Kidney (tissue), 14 donors: ENCODE data around the gene WSCD2. TPM values are rescaled to one million over a fixed set of nuclear protein-coding genes. Genes with fewer than 3 reads are reported as not detected.

Experiments
- DNase-seq, 5 donors: peaks; one replicate each; pipeline ENCODE4 v3.0.0-alpha.2; 2013 to 2020
- FAIRE-seq: peaks from 2 replicates; lab custom pipeline; 2012; peaks lifted over from hg19 to GRCh38; lab: Jason Lieb, UNC
- H3K27ac ChIP-seq, 2 donors: one replicate each; pipeline ENCODE4 v1.7.0; 2013; ENCODE audit warnings: low read depth in 2 of 2, low read length in 2 of 2, inconsistent platforms in 1 of 2
- H3K27me3 ChIP-seq: one replicate; pipeline ENCODE4 v1.7.1; 2013; ENCODE audit warnings: low read length, inconsistent platforms; ENCODE audit not compliant: control insufficient read depth, insufficient read depth
- H3K36me3 ChIP-seq, 3 donors: one replicate each; pipeline versions ENCODE4 v1.7.0 to v1.7.1; 2013; ENCODE audit warnings: low read length in 3 of 3, control low read depth in 1 of 3, inconsistent platforms in 1 of 3; ENCODE audit not compliant: insufficient read depth in 3 of 3, control insufficient read depth in 2 of 3
- H3K4me1 ChIP-seq, 3 donors: one replicate each; pipeline versions ENCODE4 v1.7.0 to v1.7.1; 2013; ENCODE audit warnings: low read length in 3 of 3, inconsistent platforms in 1 of 3, low read depth in 1 of 3; ENCODE audit not compliant: control insufficient read depth in 2 of 3, insufficient read depth in 2 of 3
- H3K4me3 ChIP-seq, 3 donors: one replicate each; pipeline versions ENCODE4 v1.7.0 to v1.8.1; 2013; ENCODE audit warnings: low read length in 3 of 3, control low read depth in 1 of 3, inconsistent platforms in 1 of 3
- H3K9ac ChIP-seq, 3 donors: one replicate each; pipeline versions ENCODE4 v1.7.0 to v1.7.1; 2013; ENCODE audit warnings: low read length in 3 of 3, control low read depth in 1 of 3, inconsistent platforms in 1 of 3
- H3K9me3 ChIP-seq, 3 donors: one replicate each; pipeline versions ENCODE4 v1.7.0 to v1.7.1; 2013; ENCODE audit warnings: low read length in 3 of 3, control low read depth in 1 of 3, inconsistent platforms in 1 of 3; ENCODE audit not compliant: control insufficient read depth in 2 of 3, insufficient read depth in 1 of 3
- intact Hi-C: fragments of 100-400 bp; cut with DNase I; formaldehyde crosslinking; loops from one replicate; pipeline ENCODE4 v1.11.1; 2022
- polyA plus RNA-seq: library from polyadenylated mRNA; stranded (reverse); fragments of 350-450 nt; fragmentation: Illumina TruSeq; extraction: RNeasy Lipid Tissue Mini Kit (QIAGEN cat#74804); gene quantifications from one replicate; pipeline ENCODE4 v1.2.3, GENCODE V29; 2014; ENCODE audit warnings: low read depth, low replicate concordance; ENCODE audit not compliant: insufficient read depth
- total RNA-seq: library from RNA; stranded (reverse); fragmentation: NEBNext Ultra II Directional; extraction: Animal tissue kit (Norgen Biotek cat#: 25700); gene quantifications from one replicate; pipeline ENCODE4 v1.2.1, GENCODE V29; 2021
- TF ChIP-seq, protein P1 (sequence below): IDR thresholded peaks from 3 replicates; pipeline ENCODE4 v1.5.1; 2012; ENCODE audit warnings: mild to moderate bottlenecking, moderate library complexity, borderline replicate concordance; ENCODE audit not compliant: insufficient read depth; ENCODE audit errors: extremely low read depth
- donor health status: control.
- donor health status: control.
- donor health status: control.
- donor health status: control.
- donor health status: control.
- donor health status: DM: yes; HTN: yes; CAD: no.
- donor health status: Normal renal cell carcinoma (clear cell type).

The WSCD2 gene
- total and polyA plus RNA-seq, 2 donors from 2014 or later, result 1.6 to 2.0 TPM

DNA sequence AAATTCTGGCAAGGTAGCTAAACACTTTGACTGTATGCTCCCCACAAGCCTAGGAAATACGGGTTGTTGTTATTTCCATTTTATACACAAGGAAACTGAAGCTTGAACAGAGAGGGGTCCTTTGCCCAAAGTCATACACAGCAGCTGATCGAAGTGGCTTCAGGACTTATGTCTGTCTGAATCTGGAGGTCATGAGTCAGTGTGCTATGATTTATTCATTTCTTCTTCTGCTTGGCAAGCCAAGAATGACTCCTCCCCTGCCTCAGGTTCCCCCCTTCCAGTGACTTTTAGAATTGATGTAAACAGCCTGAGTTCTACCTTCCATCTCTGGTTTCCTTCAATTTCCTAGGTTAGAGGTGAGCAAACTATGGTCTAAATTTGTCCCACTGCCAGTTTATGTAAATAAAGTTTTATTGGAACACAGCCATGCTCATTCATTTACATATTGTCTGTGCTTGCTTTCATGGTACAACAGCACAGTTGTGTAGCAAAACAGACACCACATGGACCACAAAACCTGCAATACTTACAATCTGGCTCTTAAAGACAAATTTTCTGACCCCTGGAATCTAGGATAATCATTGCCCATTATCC is 34.9 kb upstream of the WSCD2 start:
- Histone ChIP-seq H3K4me1 (no peaks in the 10 kb centered on the region), H3K4me3 (no peak overlapping the region), H3K9ac (no peak overlapping the region), H3K27ac (no peak overlapping the region), H3K9me3 (no peaks in the 10 kb centered on the region), H3K27me3 (no peaks in the 10 kb centered on the region), H3K36me3 (no peaks in the 10 kb centered on the region)
- TF ChIP-seq, protein P1, sequence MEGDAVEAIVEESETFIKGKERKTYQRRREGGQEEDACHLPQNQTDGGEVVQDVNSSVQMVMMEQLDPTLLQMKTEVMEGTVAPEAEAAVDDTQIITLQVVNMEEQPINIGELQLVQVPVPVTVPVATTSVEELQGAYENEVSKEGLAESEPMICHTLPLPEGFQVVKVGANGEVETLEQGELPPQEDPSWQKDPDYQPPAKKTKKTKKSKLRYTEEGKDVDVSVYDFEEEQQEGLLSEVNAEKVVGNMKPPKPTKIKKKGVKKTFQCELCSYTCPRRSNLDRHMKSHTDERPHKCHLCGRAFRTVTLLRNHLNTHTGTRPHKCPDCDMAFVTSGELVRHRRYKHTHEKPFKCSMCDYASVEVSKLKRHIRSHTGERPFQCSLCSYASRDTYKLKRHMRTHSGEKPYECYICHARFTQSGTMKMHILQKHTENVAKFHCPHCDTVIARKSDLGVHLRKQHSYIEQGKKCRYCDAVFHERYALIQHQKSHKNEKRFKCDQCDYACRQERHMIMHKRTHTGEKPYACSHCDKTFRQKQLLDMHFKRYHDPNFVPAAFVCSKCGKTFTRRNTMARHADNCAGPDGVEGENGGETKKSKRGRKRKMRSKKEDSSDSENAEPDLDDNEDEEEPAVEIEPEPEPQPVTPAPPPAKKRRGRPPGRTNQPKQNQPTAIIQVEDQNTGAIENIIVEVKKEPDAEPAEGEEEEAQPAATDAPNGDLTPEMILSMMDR, result no peak
- intact Hi-C loops, result loop anchor here (10.0 kb wide), 1 partner anchor 361 kb away; no protein-coding TSS in a partner anchor
- DNase-seq (no peak), FAIRE-seq (no peak)

DNA sequence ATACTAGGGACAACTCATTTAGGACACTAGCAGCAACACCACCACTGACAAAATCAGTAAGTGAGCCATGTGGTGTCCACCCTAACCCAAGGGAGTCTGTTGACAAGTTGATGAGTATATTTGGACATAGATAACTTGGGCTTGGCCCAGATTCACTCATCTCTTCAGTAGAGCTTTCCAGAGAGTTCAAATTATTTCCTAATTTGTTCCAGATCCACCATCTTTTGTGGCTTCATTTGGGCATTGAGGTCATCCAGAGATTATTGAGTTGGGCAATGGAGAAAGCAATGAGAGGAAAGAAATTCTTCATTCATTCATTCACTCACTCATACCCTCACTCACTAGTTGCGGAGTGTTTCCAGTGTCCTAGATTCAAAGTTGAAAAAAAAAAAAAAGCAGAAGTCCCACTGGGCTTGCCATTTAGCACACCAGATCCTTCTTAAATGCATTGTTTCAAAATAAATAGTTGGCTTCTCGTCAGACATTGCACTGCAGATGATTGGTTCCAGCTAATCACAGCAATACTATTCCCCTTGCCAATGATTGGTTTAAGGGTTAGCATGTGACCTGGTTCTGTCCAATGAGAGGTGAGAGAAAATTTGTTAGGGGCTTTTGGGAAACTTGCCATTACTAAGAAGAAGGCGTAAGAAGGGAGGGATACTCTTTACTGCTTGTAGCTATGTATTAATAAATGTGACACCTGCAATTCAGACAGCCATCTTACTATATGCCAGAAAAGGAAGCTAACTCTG is 31.8 kb upstream of the WSCD2 start:
- Histone ChIP-seq H3K9me3 (no peaks in the 10 kb centered on the region), H3K4me3 (no peak overlapping the region), H3K27ac (no peak overlapping the region), H3K27me3 (no peaks in the 10 kb centered on the region), H3K36me3 (no peaks in the 10 kb centered on the region), H3K9ac (no peak overlapping the region), H3K4me1 (no peaks in the 10 kb centered on the region)
- DNase-seq, result no peak
- intact Hi-C loops, result loop anchor here (10.0 kb wide), 1 partner anchor 357 kb away; no protein-coding TSS in a partner anchor
- FAIRE-seq, result no peak
- TF ChIP-seq, protein P1, result no peak

DNA sequence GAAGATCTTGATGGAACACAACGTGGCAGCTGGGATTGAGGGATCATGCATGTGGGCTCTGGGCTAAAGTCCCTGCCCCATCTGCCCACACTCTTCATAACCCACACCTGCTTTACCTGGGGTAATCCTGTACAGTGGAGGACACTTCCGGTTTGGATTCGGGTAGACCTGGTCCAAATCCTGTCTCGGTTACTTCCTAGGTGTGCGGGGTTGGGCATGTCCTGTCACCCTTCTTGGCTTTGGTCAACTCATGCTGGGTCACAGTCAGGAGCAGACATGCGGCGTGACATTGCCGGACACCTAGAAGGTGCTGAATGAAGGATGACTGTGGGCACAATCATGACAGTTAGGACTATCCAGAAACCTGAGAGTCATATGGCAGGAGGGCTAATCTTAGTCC is 30.7 kb upstream of the WSCD2 start:
- no peak for FAIRE-seq
- intact Hi-C loops, result loop anchor here (10.0 kb wide), 1 partner anchor 356 kb away; no protein-coding TSS in a partner anchor
- TF ChIP-seq, protein P1, result no peak

More for the DNA sequence above, 30.7 kb upstream of the WSCD2 start:
- no peaks in the 10 kb centered on the region for H3K4me1 ChIP-seq
- DNase-seq, result no peak
- H3K9ac ChIP-seq, result no peak overlapping the region
- H3K36me3 ChIP-seq, result no peaks in the 10 kb centered on the region
- no peaks in the 10 kb centered on the region for H3K27me3 ChIP-seq
- no peak overlapping the region for H3K27ac ChIP-seq
- no peak overlapping the region for H3K4me3 ChIP-seq
- no peaks in the 10 kb centered on the region for H3K9me3 ChIP-seq
